Endodermal cell (in vitro differentiated cells): ENCODE results near the gene KCNN3. TPM values are rescaled to one million over a fixed set of nuclear protein-coding genes. Genes with fewer than 3 reads are reported as not detected.
A peak's percentile ranks its signal among the peaks of the same experiment; 100 is the strongest.

Experiments
- DNase-seq: peaks from one replicate; pipeline ENCODE4 v3.0.0-alpha.2; 2017
- H3K27ac ChIP-seq: 2 replicates; pipeline ENCODE4 v1.5.1; 2013; ENCODE audit warnings: mild to moderate bottlenecking, low read depth, low read length, moderate library complexity
- H3K27me3 ChIP-seq: 2 replicates; pipeline ENCODE4 v1.6.1; 2013; ENCODE audit warnings: mild to moderate bottlenecking, low read length, moderate library complexity; ENCODE audit not compliant: insufficient read depth, control insufficient read depth, poor library complexity, severe bottlenecking
- H3K36me3 ChIP-seq: 2 replicates; pipeline ENCODE4 v1.7.0; 2013; ENCODE audit warnings: mild to moderate bottlenecking, low read length, moderate library complexity; ENCODE audit not compliant: control insufficient read depth, insufficient read depth
- H3K4me1 ChIP-seq: one replicate; pipeline ENCODE4 v1.7.0; 2013; ENCODE audit warnings: low read length; ENCODE audit not compliant: control insufficient read depth, insufficient read depth
- H3K4me3 ChIP-seq: 2 replicates; pipeline ENCODE4 v1.5.1; 2013; ENCODE audit warnings: mild to moderate bottlenecking, low read length, moderate library complexity
- H3K9ac ChIP-seq: 2 replicates; pipeline ENCODE4 v1.6.1; 2013; ENCODE audit warnings: mild to moderate bottlenecking, low read length, moderate library complexity; ENCODE audit not compliant: poor library complexity, severe bottlenecking; ENCODE audit errors: extremely low read depth
- H3K9me3 ChIP-seq: 2 replicates; pipeline ENCODE4 v1.6.1; 2013; ENCODE audit warnings: mild to moderate bottlenecking, low read length, moderate library complexity; ENCODE audit not compliant: control insufficient read depth
- H3K27ac Mint-ChIP-seq: 2 replicates; pipeline ENCODE4 v1.8.0; 2020; ENCODE audit warnings: mixed read lengths
- H3K27me3 Mint-ChIP-seq: 2 replicates; pipeline ENCODE4 v1.8.0; 2021; ENCODE audit warnings: mild to moderate bottlenecking, mixed read lengths; ENCODE audit not compliant: insufficient read depth
- H3K36me3 Mint-ChIP-seq: 2 replicates; pipeline ENCODE4 v1.8.0; 2020; ENCODE audit warnings: low read depth, mixed read lengths
- H3K4me1 Mint-ChIP-seq: 2 replicates; pipeline ENCODE4 v1.8.0; 2020; ENCODE audit warnings: mixed read lengths
- H3K4me3 Mint-ChIP-seq: 2 replicates; pipeline ENCODE4 v1.8.0; 2020; ENCODE audit warnings: mild to moderate bottlenecking, moderate library complexity, mixed read lengths
- H3K9me3 Mint-ChIP-seq: 2 replicates; pipeline ENCODE4 v1.8.0; 2020; ENCODE audit warnings: mild to moderate bottlenecking, mixed read lengths
- WGBS, 2 experiments: methylation state at CpG; one replicate each; pipeline versions ENCODE4 v1.1.5 to v1.1.7; 2013; ENCODE audit warnings: missing lambda C conversion rate in 2 of 2, mixed read lengths in 1 of 2; ENCODE audit not compliant: insufficient coverage in 1 of 2, insufficient read length in 1 of 2; 5-methylcytosine and 5-hydroxymethylcytosine counted together
- total RNA-seq, 2 donors: library from RNA; stranded (reverse); fragmentation: NEBNext Ultra II Directional in 1 of 2; extraction: Animal tissue kit (Norgen Biotek cat#: 25700) in 1 of 2; gene quantifications; 2 replicates in 1 of 2; 3 replicates in 1 of 2; pipeline ENCODE4 v1.2.1, GENCODE V29; 2021
- TF ChIP-seq, protein P1 (sequence below): fragments of 200-600 bp; sonication (generic); conservative IDR thresholded peaks from 2 replicates; pipeline ENCODE4 v1.5.0; 2021; ENCODE audit warnings: antibody characterized with exemption, mild to moderate bottlenecking

Gene KCNN3
- total RNA-seq, 2 donors from 2014 or later: 0.57 to 0.75 TPM

- peaks cover 38% of the 10 kb centered on the region for H3K27me3 Mint-ChIP-seq
These were observed 3.6 kb downstream of the KCNN3 start for GRCh38 chr1:154866257-154867063.

DNA sequence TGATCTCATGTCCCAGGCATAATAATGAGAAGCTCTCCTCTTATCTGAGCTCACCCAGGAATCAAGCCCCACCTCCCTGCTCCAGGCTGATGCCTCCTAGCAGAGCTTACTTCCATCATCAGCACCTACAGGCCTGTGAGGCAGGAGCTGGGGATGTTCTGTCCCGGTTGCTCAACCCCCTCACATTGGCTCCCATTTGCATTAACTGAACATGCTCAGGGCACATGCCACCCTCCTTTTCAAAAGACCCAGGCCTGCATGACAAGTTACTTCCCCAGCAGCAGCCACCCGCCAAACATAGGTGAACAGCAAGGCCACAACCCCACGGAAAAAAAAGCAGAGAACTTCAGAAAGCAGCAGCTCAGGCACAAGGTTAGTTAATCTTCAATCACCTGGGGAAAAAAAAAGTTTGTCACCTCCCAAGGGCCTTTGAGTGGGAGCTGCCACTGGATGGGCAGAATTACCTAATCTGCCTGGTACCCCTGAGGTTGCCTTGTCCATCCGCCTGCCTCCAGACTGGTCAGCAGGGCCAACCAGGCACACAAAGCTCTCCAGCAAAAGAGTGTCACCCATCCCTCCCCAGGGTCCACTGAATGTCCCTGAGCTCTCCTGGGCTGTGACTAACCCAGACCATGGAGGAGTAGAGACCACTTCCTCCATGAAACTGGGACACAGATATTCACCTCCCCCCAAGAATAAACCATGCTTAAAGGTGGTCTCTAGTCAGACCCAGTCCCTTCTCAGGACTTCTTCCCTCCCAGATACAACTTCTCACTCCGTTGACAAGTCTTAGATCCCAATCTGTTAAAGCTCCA, 4.4 kb downstream of the KCNN3 start:
- peak overlapping the region; percentile 88 for H3K27ac Mint-ChIP-seq
- Histone ChIP-seq H3K27ac (no peak overlapping the region), H3K27me3 (peaks cover 31% of the 10 kb centered on the region), H3K9me3 (no peaks in the 10 kb centered on the region), H3K36me3 (no peaks in the 10 kb centered on the region), H3K9ac (no peak overlapping the region), H3K4me1 (peaks cover 20% of the 10 kb centered on the region), H3K4me3 (no peak overlapping the region)
- peaks cover 53% of the 10 kb centered on the region for H3K4me1 Mint-ChIP-seq
- peaks cover 41% of the 10 kb centered on the region for H3K27me3 Mint-ChIP-seq
- H3K9me3 Mint-ChIP-seq: no peaks in the 10 kb centered on the region
- 86 to 100% methylated on average over 3 to 5 of the region's 5 CpGs for WGBS, 2 experiments
- H3K36me3 Mint-ChIP-seq: no peaks in the 10 kb centered on the region
- TF ChIP-seq, protein P1, sequence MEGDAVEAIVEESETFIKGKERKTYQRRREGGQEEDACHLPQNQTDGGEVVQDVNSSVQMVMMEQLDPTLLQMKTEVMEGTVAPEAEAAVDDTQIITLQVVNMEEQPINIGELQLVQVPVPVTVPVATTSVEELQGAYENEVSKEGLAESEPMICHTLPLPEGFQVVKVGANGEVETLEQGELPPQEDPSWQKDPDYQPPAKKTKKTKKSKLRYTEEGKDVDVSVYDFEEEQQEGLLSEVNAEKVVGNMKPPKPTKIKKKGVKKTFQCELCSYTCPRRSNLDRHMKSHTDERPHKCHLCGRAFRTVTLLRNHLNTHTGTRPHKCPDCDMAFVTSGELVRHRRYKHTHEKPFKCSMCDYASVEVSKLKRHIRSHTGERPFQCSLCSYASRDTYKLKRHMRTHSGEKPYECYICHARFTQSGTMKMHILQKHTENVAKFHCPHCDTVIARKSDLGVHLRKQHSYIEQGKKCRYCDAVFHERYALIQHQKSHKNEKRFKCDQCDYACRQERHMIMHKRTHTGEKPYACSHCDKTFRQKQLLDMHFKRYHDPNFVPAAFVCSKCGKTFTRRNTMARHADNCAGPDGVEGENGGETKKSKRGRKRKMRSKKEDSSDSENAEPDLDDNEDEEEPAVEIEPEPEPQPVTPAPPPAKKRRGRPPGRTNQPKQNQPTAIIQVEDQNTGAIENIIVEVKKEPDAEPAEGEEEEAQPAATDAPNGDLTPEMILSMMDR: no peak
- no peak overlapping the region for H3K4me3 Mint-ChIP-seq
- DNase-seq: peak; percentile 58

More at GRCh38 chr1:154866257-154867063, 3.6 kb downstream of the KCNN3 start:
- DNase-seq: peak; percentile 48
- TF ChIP-seq, protein P1: no peak
- Mint-ChIP-seq H3K4me1 (peaks cover 53% of the 10 kb centered on the region), H3K27ac (no peak overlapping the region), H3K9me3 (no peaks in the 10 kb centered on the region), H3K4me3 (no peak overlapping the region), H3K36me3 (no peaks in the 10 kb centered on the region)
- Histone ChIP-seq H3K9ac (no peak overlapping the region), H3K27ac (no peak overlapping the region), H3K27me3 (peaks cover 28% of the 10 kb centered on the region), H3K9me3 (no peaks in the 10 kb centered on the region), H3K36me3 (no peaks in the 10 kb centered on the region), H3K4me1 (peaks cover 20% of the 10 kb centered on the region), H3K4me3 (no peak overlapping the region)
- WGBS, 2 experiments: 67 to 75% methylated on average over 12 to 14 of the region's 14 CpGs

- TF ChIP-seq, protein P1: no peak
- Mint-ChIP-seq H3K27me3 (peaks cover 34% of the 10 kb centered on the region), H3K4me3 (no peak overlapping the region), H3K36me3 (no peaks in the 10 kb centered on the region), H3K4me1 (peaks cover 50% of the 10 kb centered on the region), H3K9me3 (no peaks in the 10 kb centered on the region), H3K27ac (no peak overlapping the region)
- 93 to 96% methylated on average over 4 to 8 of the region's 8 CpGs for WGBS, 2 experiments
- Histone ChIP-seq H3K4me3 (no peak overlapping the region), H3K36me3 (no peaks in the 10 kb centered on the region), H3K9ac (no peak overlapping the region), H3K27ac (no peak overlapping the region), H3K27me3 (peaks cover 30% of the 10 kb centered on the region), H3K4me1 (peaks cover 20% of the 10 kb centered on the region), H3K9me3 (no peaks in the 10 kb centered on the region)
- no peak for DNase-seq
These were observed 5.7 kb downstream of the KCNN3 start for GRCh38 chr1:154864189-154864975.
